Adipocyte (in vitro differentiated cells): Measurements from ENCODE around the gene CERS1.
A peak's percentile ranks its signal among the peaks of the same experiment; 100 is the strongest.

Experiments used
- DNase-seq: peaks from one replicate; pipeline ENCODE4 v3.0.0-alpha.2; 2015; ENCODE audit warnings: low read depth
- H3K27me3 ChIP-seq: replicated peaks from 2 replicates; pipeline ENCODE4 v1.7.0; 2013; ENCODE audit warnings: mild to moderate bottlenecking, low read length, moderate library complexity; ENCODE audit not compliant: control insufficient read depth, insufficient read depth
- H3K36me3 ChIP-seq: 2 replicates; pipeline ENCODE4 v1.7.0; 2013; ENCODE audit warnings: low read length, mild to moderate bottlenecking, moderate library complexity; ENCODE audit not compliant: control insufficient read depth, insufficient read depth, severe bottlenecking
- H3K4me1 ChIP-seq: 2 replicates; pipeline ENCODE4 v1.7.0; 2013; ENCODE audit warnings: mild to moderate bottlenecking, low read length, moderate library complexity; ENCODE audit not compliant: control insufficient read depth, insufficient read depth
- H3K4me3 ChIP-seq: 2 replicates; pipeline ENCODE4 v1.7.0; 2013; ENCODE audit warnings: mild to moderate bottlenecking, low read length, moderate library complexity
- H3K9ac ChIP-seq: 2 replicates; pipeline ENCODE4 v1.7.0; 2013; ENCODE audit warnings: mild to moderate bottlenecking, low read length, moderate library complexity
- H3K9me3 ChIP-seq: 2 replicates; pipeline ENCODE4 v1.7.0; 2013; ENCODE audit warnings: mild to moderate bottlenecking, low read length, moderate library complexity; ENCODE audit not compliant: control insufficient read depth

The CERS1 gene

DNA sequence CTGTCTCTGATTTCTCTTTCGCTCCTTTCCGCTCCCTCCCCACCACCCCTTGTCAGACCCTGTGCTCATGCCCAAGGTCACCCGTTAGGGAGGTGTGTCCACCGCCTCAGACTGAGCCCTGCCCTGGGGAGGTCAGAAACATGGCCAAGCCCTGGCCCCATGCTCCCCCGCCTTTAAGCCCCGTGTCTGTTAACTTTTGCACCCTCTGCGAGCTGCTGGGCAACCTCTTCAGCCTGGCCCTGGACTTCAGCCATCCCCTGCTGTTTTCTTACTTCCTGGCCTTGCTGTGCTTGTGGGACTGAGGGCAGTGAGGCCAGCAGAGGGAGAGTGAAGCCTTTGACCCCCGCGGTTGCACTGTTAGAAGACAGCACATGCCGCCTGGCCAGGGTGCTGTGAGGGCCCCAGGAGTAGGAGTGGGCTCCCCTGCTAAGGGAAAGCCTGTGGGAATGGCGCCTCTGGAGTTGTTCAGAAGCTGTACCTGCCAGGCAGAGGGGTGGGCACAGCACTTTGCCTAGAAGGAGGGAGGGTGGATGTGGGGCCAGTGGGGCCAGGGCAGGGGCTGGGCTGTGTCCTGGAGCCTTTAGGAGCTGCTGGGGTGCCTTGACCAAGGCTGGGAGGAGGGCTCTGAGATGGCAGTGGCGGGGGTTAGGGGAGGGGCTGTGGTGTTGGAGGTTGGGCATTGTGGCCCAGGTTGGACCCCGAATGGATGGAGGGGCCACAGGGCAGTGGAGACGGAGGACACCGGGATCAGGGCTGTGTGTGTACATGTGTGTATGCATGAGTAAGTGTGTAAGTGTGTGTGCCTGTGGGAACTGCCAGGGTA is 56.3 kb downstream of the CERS1 start:
- no peaks in the 10 kb centered on the region for H3K9me3 ChIP-seq
- H3K9ac ChIP-seq, result peak overlapping the region; percentile 60
- H3K4me1 ChIP-seq, result peaks cover 68% of the 10 kb centered on the region
- peak overlapping the region; percentile 39 for H3K4me3 ChIP-seq
- H3K27me3 ChIP-seq, result no peaks in the 10 kb centered on the region
- peaks cover 11% of the 10 kb centered on the region for H3K36me3 ChIP-seq
- DNase-seq, result no peak

DNA sequence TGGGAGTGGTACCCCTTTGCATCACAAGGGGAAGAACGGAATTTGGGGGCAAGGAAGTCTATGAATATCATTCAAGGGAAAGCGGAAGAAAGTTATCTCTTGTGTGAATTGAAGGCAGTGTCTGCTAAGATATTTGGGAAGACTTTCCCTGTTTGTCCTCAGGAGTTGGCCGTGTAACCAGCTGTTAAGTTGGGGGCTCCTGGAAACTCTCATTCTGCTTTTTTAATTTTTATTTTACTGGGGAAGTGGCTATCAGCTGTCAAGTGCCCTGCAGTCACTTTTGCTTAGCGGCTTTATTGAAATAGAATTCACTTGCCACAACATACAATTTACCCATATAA is 61.3 kb downstream of the CERS1 start:
- Histone ChIP-seq H3K27me3 (no peaks in the 10 kb centered on the region), H3K9me3 (no peaks in the 10 kb centered on the region), H3K4me1 (peaks cover 41% of the 10 kb centered on the region), H3K9ac (peak overlapping the region; percentile 95), H3K36me3 (peaks cover 11% of the 10 kb centered on the region), H3K4me3 (peak overlapping the region; percentile 97)
- no peak for DNase-seq

DNA sequence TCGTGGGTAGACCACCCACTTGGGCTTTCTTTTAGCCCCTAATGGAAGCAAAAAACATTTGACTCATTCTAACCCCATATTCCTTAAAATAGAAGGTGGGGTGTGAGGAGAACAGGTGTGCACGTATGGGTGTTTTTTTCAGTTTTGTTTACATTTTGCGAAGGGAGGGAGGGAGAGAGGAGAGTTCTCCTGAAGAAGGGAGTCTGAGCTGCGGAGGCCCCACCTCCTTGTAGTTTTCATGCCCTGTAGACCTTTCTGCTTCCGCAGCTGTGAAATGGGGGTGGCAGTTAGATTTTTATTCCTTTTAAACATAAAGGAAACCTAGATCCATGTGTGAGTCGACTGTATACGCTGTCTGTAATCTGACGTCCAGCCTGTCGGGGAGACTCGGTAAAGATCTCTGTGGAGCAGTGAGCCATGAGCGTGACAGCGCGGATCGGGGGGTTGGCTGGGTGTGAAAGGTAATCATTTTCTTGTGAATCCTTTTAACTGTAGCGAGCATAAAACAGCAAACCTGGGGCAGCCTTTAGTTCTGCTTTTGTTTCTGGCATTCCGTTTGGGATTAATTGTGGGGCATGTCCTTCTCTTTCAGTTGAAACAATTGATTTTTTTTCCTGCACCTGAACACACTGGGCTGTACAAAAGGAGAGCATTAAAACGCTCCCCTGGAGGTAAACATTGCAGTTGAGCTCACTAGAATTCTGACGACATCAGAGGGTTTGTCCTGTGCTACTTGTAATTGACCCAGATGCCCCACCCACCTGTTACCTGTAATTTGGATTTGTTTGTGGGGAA is 61.9 kb downstream of the CERS1 start:
- peaks cover 11% of the 10 kb centered on the region for H3K36me3 ChIP-seq
- H3K9ac ChIP-seq, result peak overlapping the region; percentile 95
- DNase-seq, result peak; percentile 41
- peaks cover 36% of the 10 kb centered on the region for H3K4me1 ChIP-seq
- H3K27me3 ChIP-seq, result no peaks in the 10 kb centered on the region
- peak overlapping the region; percentile 97 for H3K4me3 ChIP-seq
- H3K9me3 ChIP-seq, result no peaks in the 10 kb centered on the region

DNA sequence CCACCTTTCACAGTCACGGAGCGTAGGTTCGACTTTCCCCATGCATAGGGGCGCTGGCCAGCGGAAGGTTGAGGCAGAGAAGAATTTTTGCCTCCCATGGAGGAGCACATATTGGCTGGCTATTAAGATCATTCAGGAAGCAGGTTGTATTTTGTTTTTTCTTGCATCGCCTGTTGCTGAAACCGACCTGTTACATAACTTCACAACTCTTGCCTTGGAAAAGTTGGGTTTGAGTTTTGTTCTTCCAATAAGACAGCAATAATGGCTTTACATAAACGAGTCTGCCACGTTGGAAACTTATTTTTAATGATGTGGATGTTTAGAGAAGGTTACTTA is 62.8 kb downstream of the CERS1 start:
- no peaks in the 10 kb centered on the region for H3K27me3 ChIP-seq
- H3K36me3 ChIP-seq, result peaks cover 8% of the 10 kb centered on the region
- peak overlapping the region; percentile 97 for H3K4me3 ChIP-seq
- H3K9me3 ChIP-seq, result no peaks in the 10 kb centered on the region
- H3K9ac ChIP-seq, result peak overlapping the region; percentile 95
- DNase-seq, result peak; percentile 40
- peaks cover 29% of the 10 kb centered on the region for H3K4me1 ChIP-seq

DNA sequence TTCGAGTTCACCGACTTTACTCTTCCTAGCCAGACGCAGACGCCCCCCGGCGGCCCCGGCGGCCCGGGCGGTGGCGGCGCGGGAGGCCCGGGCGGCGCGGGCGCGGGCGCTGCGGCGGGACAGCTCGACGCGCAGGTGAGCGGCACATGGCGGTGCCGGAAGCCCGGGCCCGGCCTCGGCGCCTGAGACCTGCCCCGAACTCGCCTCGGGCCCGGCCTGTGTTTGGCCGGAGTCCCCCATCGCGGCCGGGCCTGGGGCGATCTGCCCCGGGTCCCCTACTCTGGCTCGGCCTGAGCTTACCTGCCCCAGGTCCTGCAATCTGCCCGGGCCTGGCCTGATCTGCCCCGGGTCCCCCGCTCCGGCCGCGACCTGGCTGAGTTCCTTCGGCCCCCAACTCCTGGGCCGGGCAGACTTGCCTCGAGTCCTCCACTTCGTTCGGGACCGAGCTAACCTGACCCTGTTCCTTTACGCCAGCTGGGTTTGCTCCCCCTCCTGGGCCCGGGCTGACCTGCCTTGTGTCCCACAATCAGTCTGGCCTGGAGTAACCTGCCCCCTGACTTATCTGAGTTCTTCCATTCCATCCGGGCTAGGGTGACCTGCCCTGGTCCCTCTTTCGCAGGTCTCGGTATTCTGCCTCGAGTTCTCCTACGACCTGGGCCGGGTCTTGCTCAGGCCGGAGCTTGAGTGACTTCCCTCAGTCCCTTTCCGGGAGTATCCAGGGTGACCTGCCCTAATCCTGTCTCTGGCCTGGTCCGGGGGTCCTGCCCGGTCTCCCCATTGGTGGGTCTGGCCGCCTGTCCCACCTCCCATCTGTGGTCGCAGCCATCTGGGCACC is 63.4 kb downstream of the CERS1 start:
- H3K9ac ChIP-seq, result peak overlapping the region; percentile 95
- peak; percentile 61 for DNase-seq
- H3K27me3 ChIP-seq, result no peaks in the 10 kb centered on the region
- H3K4me1 ChIP-seq, result peaks cover 29% of the 10 kb centered on the region
- peaks cover 4% of the 10 kb centered on the region for H3K9me3 ChIP-seq
- H3K36me3 ChIP-seq, result peaks cover 4% of the 10 kb centered on the region
- H3K4me3 ChIP-seq, result peak overlapping the region; percentile 97

DNA sequence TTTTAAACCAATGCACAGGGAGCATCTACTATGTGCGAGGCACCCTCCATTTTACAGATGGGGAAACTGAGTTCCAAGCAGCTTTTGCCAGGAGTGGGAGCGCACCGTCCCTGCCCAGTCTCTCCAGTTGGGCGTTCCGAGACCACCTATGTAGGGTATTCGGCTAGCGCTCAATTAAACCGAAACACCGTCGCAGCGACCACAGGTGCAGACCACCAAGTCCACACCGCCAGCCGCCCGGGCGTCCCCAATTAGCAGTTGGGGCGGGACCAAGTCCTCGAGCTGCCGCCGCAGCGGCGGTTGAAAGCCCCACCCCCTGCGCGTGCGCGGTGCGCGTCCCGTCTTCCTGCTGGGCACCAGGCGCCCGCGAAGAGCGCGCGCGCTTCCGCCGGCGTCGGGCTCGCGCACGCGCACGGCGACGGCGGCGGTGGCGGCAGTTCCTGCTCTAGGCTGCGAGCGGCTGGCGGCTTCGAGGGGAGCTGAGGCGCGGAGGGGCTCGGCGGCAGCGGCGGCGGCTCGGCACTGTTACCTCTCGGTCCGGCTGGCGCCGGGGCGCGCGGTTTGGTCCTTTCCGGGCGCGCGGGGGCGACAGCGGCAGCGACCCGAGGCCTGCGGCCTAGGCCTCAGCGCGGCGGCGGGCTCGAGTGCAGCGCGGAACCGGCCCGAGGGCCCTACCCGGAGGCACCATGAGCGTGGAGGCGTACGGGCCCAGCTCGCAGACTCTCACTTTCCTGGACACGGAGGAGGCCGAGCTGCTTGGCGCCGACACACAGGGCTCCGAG is 64.2 kb downstream of the CERS1 start, which contains the start of gene UPF1:
TSS of gene UPF1 (plus strand) at position 436 of the 782 bp plus-strand sequence. CDS start at position 687, 251 bp downstream.
- H3K9me3 ChIP-seq, result peaks cover 12% of the 10 kb centered on the region
- H3K36me3 ChIP-seq, result peaks cover 4% of the 10 kb centered on the region
- peak; percentile 98 for DNase-seq
- H3K27me3 ChIP-seq, result no peaks in the 10 kb centered on the region
- peak within 1 kb of the TSS; percentile 97 for H3K4me3 ChIP-seq
- H3K9ac ChIP-seq, result peak within 1 kb of the TSS; percentile 95
- H3K4me1 ChIP-seq, result peaks cover 29% of the 10 kb centered on the region

DNA sequence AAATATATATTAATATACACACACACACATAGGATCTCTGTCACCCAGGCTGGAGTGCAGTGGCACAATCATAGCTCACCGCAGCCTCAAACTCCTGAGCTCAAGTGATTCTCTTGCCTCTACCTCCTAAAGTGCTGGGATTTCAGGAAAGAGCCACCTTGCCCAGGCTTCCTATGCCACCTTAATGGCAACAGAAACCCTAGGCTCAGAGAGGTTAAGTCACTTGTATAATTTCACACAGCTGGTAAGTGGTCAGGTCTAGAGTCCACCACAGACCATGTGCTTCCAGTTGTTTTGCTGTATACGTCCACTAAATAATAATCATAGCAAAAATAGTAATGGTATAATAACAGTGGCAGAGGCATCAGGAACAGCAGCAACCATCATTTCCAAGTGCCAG is 65.5 kb downstream of the CERS1 start:
- H3K9me3 ChIP-seq, result peaks cover 13% of the 10 kb centered on the region
- peaks cover 19% of the 10 kb centered on the region for H3K4me1 ChIP-seq
- peaks cover 4% of the 10 kb centered on the region for H3K36me3 ChIP-seq
- no peak for DNase-seq
- no peak overlapping the region for H3K4me3 ChIP-seq
- H3K9ac ChIP-seq, result no peak overlapping the region
- no peaks in the 10 kb centered on the region for H3K27me3 ChIP-seq

DNA sequence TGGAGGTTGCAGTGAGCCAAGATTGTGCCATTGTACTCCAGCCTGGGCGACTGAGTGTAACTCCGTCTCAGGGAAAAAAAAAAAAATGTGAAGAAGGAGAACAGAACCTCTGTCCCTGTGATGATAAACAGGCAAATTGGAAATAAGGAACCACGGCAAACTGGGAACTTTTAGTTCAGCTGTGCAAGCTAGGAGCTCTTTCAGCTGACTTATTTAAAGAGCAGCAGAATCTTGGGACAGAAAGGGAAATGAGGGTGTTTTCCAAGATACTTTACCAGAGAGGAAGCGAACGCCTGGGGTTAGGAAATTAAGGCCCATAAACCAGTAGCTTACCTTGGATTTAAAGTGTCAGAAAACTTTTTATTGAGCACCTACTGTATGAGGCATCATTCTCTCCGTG is 67.2 kb downstream of the CERS1 start:
- Histone ChIP-seq H3K9me3 (peaks cover 13% of the 10 kb centered on the region), H3K36me3 (no peaks in the 10 kb centered on the region), H3K9ac (no peak overlapping the region), H3K27me3 (no peaks in the 10 kb centered on the region), H3K4me1 (peaks cover 6% of the 10 kb centered on the region), H3K4me3 (no peak overlapping the region)
- DNase-seq, result no peak
